HEK293 (cell line): ENCODE data around the gene FAM229B.
A peak's percentile ranks its signal among the peaks of the same experiment; 100 is the strongest.

Experiments
- GLI2 ChIP-seq: fragments of 450-650 bp; formaldehyde crosslinking; IDR thresholded peaks from 2 replicates; pipeline ENCODE4; 2017; ENCODE audit warnings: missing biosample characterization, missing genetic modification characterization, low read depth, borderline replicate concordance
- HIC1 ChIP-seq: fragments of 450-650 bp; formaldehyde crosslinking; IDR thresholded peaks from 2 replicates; pipeline ENCODE4 v1.5.1; 2016; ENCODE audit warnings: missing biosample characterization, missing genetic modification characterization
- HOXA7 ChIP-seq: sonication (generic); formaldehyde crosslinking; IDR thresholded peaks from 2 replicates; pipeline ENCODE4 v1.8.1; 2022; ENCODE audit warnings: missing genetic modification reagents, borderline replicate concordance
- PRDM10 ChIP-seq: fragments of 450-650 bp; formaldehyde crosslinking; IDR thresholded peaks from 2 replicates; pipeline ENCODE4 v1.5.1; 2016; ENCODE audit warnings: missing biosample characterization, missing genetic modification characterization
- PRDM4 ChIP-seq: fragments of 450-650 bp; formaldehyde crosslinking; IDR thresholded peaks from 2 replicates; pipeline ENCODE4 v1.5.1; 2017; ENCODE audit warnings: missing biosample characterization, missing genetic modification characterization
- YY1 ChIP-seq: fragments of 450-650 bp; formaldehyde crosslinking; IDR thresholded peaks from 2 replicates; pipeline ENCODE4 v1.5.1; 2018; ENCODE audit warnings: missing biosample characterization, missing genetic modification characterization
- ZBTB1 ChIP-seq: fragments of 450-650 bp; formaldehyde crosslinking; IDR thresholded peaks from 2 replicates; pipeline ENCODE4 v1.5.1; 2016; ENCODE audit warnings: missing biosample characterization, missing genetic modification characterization
- ZBTB11 ChIP-seq: fragments of 450-650 bp; formaldehyde crosslinking; conservative IDR thresholded peaks from 2 replicates; pipeline ENCODE4 v1.5.1; 2016; ENCODE audit warnings: low read depth, missing biosample characterization, missing genetic modification characterization
- ZBTB44 ChIP-seq: fragments of 450-650 bp; IDR thresholded peaks from 2 replicates; pipeline ENCODE4 v1.5.1; 2018; ENCODE audit warnings: missing biosample characterization, mild to moderate bottlenecking, missing genetic modification characterization
- ZIC2 ChIP-seq: fragments of 450-650 bp; formaldehyde crosslinking; IDR thresholded peaks from 2 replicates; pipeline ENCODE4 v1.5.1; 2016; ENCODE audit warnings: missing biosample characterization, missing genetic modification characterization
- ZNF138 ChIP-seq: fragments of 450-650 bp; formaldehyde crosslinking; IDR thresholded peaks from 2 replicates; pipeline ENCODE4 v1.5.1; 2016; ENCODE audit warnings: missing biosample characterization, missing genetic modification characterization, borderline replicate concordance
- ZNF174 ChIP-seq: fragments of 450-650 bp; formaldehyde crosslinking; IDR thresholded peaks from 2 replicates; pipeline ENCODE4 v1.5.0; 2017; ENCODE audit warnings: missing biosample characterization, mild to moderate bottlenecking, missing genetic modification characterization
- ZNF175 ChIP-seq: fragments of 450-650 bp; formaldehyde crosslinking; IDR thresholded peaks from 2 replicates; pipeline ENCODE4 v1.5.1; 2016; ENCODE audit warnings: missing biosample characterization, missing genetic modification characterization
- ZNF184 ChIP-seq: fragments of 450-650 bp; IDR thresholded peaks from 2 replicates; pipeline ENCODE4 v1.5.1; 2018; ENCODE audit warnings: missing biosample characterization, mild to moderate bottlenecking, missing genetic modification characterization
- ZNF266 ChIP-seq: fragments of 450-650 bp; formaldehyde crosslinking; IDR thresholded peaks from 2 replicates; pipeline ENCODE4 v1.5.1; 2016; ENCODE audit warnings: missing biosample characterization, missing genetic modification characterization, low read depth
- ZNF311 ChIP-seq: fragments of 450-650 bp; formaldehyde crosslinking; IDR thresholded peaks from 2 replicates; pipeline ENCODE4 v1.5.1; 2017; ENCODE audit warnings: missing biosample characterization, missing genetic modification characterization, borderline replicate concordance
- ZNF37A ChIP-seq: fragments of 450-650 bp; IDR thresholded peaks from 2 replicates; pipeline ENCODE4 v1.5.1; 2018; ENCODE audit warnings: missing biosample characterization, missing genetic modification characterization
- ZNF416 ChIP-seq: fragments of 450-650 bp; formaldehyde crosslinking; IDR thresholded peaks from 2 replicates; pipeline ENCODE4 v1.5.1; 2016; ENCODE audit warnings: missing biosample characterization, missing genetic modification characterization
- ZNF473 ChIP-seq: fragments of 450-650 bp; formaldehyde crosslinking; IDR thresholded peaks from 2 replicates; pipeline ENCODE4 v1.5.1; 2017; ENCODE audit warnings: missing biosample characterization, missing genetic modification characterization
- ZNF555 ChIP-seq: fragments of 450-650 bp; formaldehyde crosslinking; conservative IDR thresholded peaks from 2 replicates; pipeline ENCODE4 v1.5.1; 2017; ENCODE audit warnings: missing biosample characterization, mild to moderate bottlenecking, missing genetic modification characterization, inconsistent platforms
- ZNF558 ChIP-seq: fragments of 450-650 bp; formaldehyde crosslinking; IDR thresholded peaks from 2 replicates; pipeline ENCODE4 v1.5.1; 2016; ENCODE audit warnings: missing biosample characterization, missing genetic modification characterization
- ZNF660 ChIP-seq: fragments of 450-650 bp; IDR thresholded peaks from 2 replicates; pipeline ENCODE4 v1.5.1; 2018; ENCODE audit warnings: missing biosample characterization, mild to moderate bottlenecking, missing genetic modification characterization
- ZNF707 ChIP-seq: fragments of 450-650 bp; formaldehyde crosslinking; IDR thresholded peaks from 2 replicates; pipeline ENCODE4 v1.5.1; 2016; ENCODE audit warnings: missing biosample characterization, missing genetic modification characterization
- ZNF768 ChIP-seq: fragments of 450-650 bp; formaldehyde crosslinking; IDR thresholded peaks from 2 replicates; pipeline ENCODE4 v1.5.1; 2018; ENCODE audit warnings: missing biosample characterization, mild to moderate bottlenecking, missing genetic modification characterization
- ZNF830 ChIP-seq: fragments of 450-650 bp; IDR thresholded peaks from 2 replicates; pipeline ENCODE4 v1.5.0; 2018; ENCODE audit warnings: missing biosample characterization, missing genetic modification characterization, low read depth, mild to moderate bottlenecking, moderate library complexity
- ZNF837 ChIP-seq: fragments of 450-650 bp; formaldehyde crosslinking; IDR thresholded peaks from 2 replicates; pipeline ENCODE4 v1.5.1; 2016; ENCODE audit warnings: missing biosample characterization, missing genetic modification characterization

FAM229B gene

GRCh38 chr6:112043032-112044007 is 44.1 kb upstream of the FAM229B start (continued):
- TF ChIP-seq ZBTB11 (tag by site-specific recombination) (no peak), ZNF768 (no peak), HIC1 (no peak), YY1 (peak; percentile 39), ZNF558 (tag by site-specific recombination) (0 out of 2 replicates have a peak, but pooled peaks have one; percentile 7), ZIC2 (tag by site-specific recombination) (no peak), ZNF184 (tag by site-specific recombination) (0 out of 2 replicates have a peak, but pooled peaks have one; percentile 19), ZNF555 (no peak), HOXA7 (no peak), ZNF175 (tag by site-specific recombination) (no peak), PRDM4 (tag by site-specific recombination) (no peak), ZNF473 (tag by site-specific recombination) (no peak), ZNF37A (tag by site-specific recombination) (no peak), ZNF707 (tag by site-specific recombination) (no peak), ZNF138 (tag by site-specific recombination) (no peak), ZNF837 (tag by site-specific recombination) (no peak), PRDM10 (peak; percentile 61), ZNF416 (tag by site-specific recombination) (no peak), ZNF266 (tag by site-specific recombination) (no peak), ZBTB44 (tag by site-specific recombination) (peak; percentile 79; the same call in 1 of the 2 replicates), ZNF660 (tag by site-specific recombination) (peak; percentile 90), ZBTB1 (tag by site-specific recombination) (no peak), ZNF830 (tag by site-specific recombination) (no peak), ZNF174 (no peak), ZNF311 (tag by site-specific recombination) (no peak), GLI2 (tag by site-specific recombination) (no peak)
